ENCODE results near the gene RNF212B.
A peak's percentile ranks its signal among the peaks of the same experiment; 100 is the strongest.
"Not testable (repeated sequence)": the region's sequence is repeated elsewhere in the genome, so short reads cannot be mapped to it uniquely, and the experiment has no call there.

The RNF212B gene, protein sequence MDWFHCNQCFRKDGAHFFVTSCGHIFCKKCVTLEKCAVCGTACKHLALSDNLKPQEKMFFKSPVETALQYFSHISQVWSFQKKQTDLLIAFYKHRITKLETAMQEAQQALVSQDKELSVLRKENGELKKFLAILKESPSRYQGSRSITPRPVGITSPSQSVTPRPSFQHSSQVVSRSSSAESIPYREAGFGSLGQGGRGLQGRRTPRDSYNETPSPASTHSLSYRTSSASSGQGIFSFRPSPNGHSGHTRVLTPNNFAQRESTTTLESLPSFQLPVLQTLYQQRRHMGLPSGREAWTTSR

DNA sequence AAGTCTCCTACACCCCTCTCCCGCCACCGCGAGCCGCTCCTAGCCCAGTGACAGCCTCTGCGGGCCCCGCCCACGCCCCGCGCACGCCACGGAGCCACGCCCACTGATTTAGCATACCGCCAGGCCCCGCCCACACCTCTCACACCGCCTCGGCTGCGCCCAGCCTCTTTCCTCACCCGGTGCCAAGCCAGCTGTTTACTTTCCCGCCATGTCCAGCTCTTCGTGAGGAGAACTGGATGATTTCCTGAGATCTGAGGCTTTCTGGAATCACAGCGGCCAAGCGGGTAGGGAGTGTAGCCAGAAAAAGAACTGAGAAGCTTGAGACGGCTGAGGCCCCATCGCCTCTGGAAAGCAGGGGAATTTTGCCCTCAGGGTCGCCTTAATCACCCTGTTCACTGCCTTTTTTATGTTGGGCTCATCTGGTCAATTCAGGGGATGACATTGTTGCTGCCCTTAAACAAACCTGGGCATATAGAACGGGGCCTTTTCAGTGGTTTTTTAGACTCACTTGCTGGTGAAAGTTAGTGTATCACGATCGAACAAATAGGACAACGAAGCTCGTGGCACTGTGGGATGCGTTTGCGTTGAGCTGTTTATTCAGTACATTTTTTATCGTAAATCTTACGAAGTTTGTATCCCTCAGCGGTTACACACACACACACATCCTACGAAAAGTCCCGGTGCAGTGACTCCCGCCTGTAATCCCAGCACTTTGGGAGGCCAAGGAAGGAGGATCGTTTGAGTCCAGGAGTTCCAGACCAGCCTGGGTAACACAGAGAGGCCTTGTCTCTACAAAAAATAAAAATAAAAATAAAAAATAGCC lies at the start of gene RNF212B:
Gene RNF212B, plus strand, starts transcription at position 165 of the 823 bp plus-strand sequence. CDS start 2,410 bp downstream, outside the sequence.
- DNase-seq = peak; percentile 25 to 63 (median 49)

DNA sequence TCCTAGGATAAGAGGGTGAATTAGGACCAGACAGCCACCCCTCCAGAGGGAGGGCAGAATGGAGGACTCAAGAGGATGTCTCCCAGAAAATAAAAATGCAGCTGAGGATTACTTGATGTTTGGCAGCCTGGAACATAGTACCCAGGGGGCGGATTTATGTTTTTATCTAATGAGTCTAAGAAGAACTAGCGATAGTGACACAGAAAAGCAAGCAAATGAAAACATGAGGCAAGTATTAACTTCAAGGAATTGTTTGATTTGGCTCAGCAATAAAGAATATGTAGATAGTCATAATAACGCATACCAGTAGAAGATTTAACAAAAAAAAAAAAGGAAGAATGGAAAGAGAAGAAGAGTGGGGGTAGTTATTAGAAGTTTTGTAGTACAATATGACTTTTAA lies 44.3 kb upstream of the RNF212B start:
- no peak for DNase-seq

DNA sequence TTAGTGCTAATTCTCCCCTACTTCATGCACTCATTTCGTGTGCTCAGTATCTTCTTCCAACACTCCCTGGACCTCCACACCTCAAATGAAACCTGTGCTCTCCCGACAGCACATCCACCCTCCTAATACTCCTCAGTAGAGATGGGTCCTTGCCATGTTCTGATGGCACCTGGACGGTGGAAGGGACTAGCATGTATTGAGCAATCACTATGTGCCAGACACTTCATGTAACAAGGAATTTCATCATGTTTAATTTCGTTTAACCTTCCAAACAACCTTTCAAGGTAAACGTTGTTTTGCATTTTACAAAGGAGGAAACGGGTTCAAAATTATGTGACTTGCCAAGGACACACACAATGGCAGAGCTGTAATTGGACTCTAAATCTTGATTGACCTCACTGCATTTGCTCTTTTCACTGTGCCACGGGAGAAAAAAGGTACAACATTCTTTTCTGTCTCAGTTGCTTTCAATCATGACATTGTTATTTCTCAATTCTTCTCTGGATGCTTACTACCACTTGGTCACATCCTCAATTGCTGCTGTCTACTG lies 42.1 kb upstream of the RNF212B start:
- DNase-seq = no peak

DNA sequence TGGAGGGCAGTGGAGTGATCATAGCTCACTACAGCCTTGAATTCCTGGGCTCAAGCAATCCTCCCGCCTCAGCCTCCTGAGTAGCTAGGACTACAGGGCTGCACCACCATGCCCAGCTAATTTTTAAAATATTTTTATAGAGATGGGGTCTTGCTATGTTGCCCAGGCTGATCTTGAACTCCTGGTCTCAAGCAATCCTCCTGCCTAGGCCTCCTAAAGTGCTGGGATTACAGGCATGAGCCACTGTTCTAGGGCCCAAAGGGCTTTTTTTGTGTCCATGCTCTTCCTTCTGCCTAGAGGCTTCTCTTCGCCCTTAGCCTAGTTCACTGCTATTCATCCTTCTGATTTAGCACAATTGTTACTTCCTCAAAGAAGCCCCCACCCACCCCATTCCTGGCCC lies 41.2 kb upstream of the RNF212B start:
- DNase-seq = not testable (repeated sequence)

DNA sequence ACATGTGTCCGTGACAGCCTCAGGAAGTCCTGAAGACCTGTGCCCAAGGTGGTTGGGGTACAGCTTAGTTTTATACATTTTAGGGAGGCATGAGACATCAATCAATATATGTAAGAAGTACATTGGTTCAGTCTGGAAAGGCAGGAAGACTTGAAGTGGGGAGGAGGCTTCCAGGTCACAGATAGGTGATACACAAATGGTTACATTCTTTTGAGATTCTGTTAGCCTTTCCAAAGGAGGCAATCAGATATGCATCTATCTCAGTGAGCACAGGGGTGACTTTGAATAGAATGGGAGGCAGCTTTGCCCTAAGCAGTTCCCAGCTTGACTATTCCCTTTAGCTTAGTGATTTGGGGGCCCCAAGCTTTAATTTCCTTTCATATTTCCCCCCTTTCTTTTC lies 38.6 kb upstream of the RNF212B start:
- not testable (repeated sequence) for DNase-seq

DNA sequence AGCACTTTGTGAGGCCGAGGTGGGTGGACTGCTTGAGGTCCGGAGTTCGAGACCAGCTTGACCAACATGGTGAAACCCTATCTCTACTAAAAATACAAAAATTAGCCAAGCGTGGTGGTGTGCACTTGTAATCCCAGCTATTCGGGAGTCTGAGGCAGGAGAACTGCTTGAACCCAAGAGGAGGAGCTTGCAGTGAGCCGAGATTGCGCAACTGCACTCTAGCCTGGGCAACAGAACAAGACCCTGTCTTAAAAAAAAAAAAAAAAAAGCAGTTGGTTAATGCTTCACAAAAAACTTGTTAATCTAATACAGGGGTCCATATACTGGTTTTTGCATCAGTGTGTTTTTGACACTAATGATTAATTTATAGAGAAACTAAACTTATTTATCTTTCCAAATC lies 35.7 kb upstream of the RNF212B start:
- DNase-seq = no peak

DNA sequence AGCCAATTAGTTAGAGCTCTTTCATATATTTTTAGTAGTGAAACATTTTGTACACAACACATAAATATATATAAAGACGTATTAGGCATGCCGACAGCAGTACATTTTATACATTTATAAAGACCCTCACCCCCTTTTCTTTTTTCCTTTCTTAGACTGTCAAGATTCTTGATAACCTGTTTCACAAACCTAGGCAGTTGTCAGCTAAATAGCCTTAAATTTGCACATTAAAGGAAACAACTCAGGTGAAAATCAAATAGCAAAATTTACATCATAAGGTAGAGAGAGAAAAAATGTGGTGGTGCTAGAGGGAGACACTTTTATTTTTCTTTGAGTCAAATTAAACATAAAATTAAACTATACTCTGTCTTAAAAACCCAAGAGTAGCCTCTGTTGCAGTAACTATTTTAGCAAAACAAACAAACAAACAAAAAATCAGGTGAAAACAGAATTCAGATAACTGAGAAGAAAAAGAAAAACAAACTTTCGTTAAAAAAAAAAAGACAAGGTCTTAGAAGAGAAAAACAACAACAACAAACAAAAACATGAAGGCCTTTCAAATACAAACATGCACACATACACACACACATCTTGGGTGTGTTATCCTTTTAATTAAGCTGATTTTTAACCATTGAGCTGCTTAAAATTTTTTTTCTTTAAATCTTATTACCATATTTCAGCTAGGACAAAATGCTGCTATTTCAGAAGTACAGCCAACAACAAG lies 31.2 kb upstream of the RNF212B start:
- DNase-seq = no peak

DNA sequence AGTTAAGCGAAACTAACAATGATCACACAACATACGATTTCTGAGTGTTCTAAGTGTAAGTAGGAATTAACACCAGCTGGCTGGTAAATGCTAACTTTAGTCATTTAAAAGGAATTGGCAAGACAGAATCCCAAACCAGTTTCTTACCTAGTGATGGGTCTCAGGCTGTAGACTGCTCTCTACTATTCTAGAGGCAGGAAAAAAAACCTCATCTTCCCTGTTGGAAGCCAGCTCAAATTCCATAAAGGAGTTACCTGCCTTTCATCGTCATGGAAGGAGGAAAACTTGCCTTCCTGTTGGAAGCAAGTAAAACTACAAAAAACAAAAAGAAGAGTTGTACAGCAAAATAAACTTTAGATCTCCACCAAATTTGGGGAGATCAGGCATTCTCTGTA lies 30.6 kb upstream of the RNF212B start:
- no peak for DNase-seq

DNA sequence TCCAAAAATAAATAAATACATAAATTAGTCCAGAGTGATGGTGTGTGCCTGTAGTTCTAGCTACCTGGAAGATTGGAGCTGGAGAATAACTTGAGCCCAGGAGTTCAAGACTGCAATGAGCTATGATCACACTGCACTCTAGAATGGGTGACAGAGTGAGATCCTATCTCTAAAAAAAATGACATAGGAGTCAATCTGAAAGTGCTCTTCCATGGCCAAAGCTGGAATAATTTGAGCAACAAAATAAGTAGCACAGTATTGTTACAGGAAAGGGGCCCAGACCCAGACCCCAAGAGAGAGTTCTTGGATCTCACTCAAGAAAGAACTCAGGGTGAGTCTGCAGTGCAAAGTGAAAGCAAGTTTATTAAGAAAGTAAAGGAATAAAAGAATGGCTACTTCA lies 29.4 kb upstream of the RNF212B start:
- DNase-seq = no peak

DNA sequence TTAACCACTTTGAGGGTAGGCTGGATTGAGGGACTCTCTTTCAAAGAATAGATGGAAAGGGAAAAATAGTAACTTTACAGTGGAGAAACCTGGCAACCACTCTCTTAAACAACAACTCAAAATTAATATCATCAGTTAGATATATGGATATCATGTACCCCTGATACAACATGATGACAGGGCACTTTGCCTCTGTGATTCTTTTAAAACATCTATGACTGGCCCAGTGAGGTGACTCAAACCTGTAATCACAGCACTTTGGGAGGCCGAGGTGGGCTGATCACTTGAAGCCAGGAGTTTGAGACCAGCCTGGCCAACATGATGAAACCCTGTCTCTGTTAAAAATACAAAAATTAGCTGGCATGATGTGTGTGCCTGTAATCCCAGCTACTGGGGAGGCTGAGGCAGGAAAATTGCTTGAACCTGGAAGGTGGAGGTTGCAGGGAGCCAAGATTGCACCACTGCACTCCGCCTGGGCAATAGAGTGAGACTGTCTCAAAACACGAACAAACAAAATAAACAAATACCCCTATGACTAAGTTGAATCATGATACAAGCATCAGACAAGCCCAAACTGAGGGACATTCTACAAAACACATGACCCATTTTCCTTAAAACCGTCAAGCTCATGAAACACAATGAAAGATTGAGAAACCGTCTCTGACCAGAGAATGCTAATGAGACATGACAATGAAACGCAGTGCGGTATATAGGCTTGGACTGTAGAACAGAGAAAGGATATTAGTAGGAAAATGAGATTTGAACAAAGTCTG lies 27.9 kb upstream of the RNF212B start:
- DNase-seq = no peak

- no peak for DNase-seq
Observed at GRCh38 chr14:23215421-23215820, 22.3 kb upstream of the RNF212B start.

DNA sequence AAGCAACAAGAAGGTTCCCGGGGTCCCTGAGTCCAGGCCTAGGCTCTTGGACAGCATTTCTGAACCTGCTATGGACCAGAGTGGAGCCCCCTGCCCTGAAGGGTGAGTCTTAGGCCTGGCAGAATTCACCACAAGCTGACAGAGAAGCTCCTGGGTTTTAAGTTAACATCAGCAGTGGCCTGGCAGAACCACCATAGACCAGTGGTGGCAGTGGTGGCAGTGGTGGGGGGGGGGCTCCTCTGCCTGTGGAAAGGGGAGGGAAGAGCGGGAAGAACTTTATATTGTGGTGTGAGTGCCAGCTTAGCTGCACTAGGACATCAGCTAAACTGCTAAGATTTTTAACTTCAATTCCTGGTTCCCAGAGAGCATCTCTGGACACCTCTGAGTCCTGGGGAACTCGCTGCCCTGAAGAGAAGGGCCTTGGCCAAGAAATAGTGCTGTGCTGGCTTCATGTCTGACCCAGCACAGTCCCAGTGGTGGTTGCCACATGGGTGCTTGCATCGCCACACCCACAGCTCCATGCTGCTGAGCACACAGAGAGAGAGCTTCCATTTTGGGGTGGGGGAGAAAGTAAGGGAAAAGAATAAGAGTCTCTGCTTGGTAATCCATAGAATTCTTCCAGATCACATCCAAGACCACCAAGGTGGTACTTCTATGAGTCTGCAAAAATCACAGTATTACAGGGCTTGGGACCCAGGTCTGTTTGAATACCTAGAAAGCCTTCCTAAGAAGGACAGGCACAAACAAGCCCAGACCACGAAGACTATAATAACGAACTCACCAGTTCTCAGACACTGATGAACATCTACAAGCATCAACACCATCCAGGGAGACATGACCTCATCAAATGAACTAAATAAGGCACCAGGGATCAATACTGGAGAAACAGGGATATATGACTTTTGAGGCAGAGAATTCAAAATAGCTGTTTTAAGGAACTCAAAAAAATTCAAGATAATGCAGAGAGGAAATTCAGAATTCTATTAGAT lies 20.4 kb upstream of the RNF212B start:
- DNase-seq = no peak

DNA sequence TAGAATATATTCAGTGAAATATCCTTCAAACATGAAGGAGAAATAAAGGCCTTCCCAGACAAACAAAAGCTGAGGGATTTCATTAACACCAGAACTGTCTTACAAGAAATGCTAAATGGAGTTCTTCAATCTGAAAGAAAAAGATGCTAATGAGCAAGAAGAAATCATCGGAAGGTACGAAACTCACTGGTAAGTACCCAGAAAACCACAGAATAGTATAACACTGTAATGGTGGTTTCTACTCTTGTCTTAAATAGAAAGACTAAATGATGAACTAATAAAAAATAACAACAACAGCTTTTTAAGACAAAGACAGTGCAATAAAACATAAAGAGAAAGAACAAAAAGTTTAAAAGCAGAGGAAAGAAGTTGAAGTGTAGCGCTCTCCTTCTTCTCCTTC lies 18.7 kb upstream of the RNF212B start:
- DNase-seq = no peak

- not testable (repeated sequence) for DNase-seq
Observed at GRCh38 chr14:23224958-23225357, 12.8 kb upstream of the RNF212B start.

GRCh38 chr14:23227566-23227965 lies 10.2 kb upstream of the RNF212B start:
- DNase-seq = no peak

DNA sequence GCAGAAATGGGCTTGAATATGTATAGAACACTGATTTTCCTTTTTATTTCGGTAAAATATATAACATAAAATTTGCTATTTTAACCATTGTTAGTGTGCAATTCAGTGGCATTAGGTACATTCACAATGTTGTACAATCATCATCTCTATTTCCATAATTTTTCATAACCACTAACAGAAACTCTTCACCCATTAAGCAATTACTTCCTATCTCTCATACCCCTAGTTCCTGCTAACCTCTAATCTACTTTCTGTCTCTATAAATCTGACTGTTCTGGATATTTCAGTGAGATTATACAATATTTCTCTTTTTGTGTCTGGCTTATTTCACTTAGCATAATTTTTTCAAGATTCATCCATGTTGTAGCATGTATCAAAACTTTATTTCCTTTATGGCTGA lies 8.9 kb upstream of the RNF212B start:
- no peak for DNase-seq

GRCh38 chr14:23232241-23232808 lies 5.4 kb upstream of the RNF212B start:
- DNase-seq = not testable (repeated sequence)

DNA sequence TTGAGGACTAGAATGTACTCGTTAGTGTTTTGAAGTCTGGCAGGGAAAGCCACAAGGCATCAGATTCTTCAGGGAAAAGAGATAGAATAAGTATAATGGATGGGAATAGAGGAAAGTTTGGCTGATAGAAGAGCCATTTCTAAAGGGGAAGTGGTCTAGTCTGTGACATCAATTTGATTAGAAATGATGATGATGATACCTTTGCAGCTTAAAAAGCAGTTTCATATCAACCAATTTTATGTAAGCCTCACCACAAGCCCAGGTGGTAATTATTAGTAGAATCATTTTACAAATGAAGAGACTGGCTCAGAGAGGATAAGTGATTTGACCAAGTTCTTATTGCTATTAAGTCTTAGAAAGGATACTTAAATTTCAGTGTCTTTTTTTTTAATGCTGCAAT lies 2.9 kb downstream of the RNF212B start:
- no peak for DNase-seq

DNA sequence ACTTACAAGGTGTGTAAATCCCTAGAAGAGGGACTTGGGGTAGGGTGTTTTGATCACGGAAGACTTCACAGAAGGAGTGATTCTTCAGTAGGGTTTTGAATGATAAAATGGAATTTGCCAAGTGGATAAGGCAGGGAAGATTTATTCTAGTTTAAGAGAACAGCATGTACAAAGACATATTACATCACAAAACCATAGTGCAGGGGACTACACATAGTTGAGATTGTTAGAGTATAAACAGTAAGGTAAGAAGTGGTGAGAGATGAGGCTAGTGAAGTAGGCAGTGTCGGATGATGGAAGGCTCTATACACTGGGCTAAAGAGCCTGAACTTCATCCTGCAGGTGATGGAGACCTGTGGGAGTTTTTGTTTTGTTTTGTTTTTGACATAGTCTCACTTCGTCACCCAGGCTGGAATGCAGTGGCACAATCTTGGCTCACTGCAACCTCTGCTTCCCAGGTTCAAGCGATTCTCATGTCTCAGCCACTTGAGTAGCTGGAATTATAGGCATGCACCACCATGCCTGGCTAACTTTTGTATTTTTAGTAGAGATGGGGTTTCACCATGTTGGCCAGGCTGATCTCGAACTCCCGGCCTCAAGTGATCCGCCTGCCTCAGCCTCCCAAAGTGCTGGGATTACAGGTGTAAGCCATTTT lies 3.5 kb downstream of the RNF212B start:
- DNase-seq = not testable (repeated sequence)

DNA sequence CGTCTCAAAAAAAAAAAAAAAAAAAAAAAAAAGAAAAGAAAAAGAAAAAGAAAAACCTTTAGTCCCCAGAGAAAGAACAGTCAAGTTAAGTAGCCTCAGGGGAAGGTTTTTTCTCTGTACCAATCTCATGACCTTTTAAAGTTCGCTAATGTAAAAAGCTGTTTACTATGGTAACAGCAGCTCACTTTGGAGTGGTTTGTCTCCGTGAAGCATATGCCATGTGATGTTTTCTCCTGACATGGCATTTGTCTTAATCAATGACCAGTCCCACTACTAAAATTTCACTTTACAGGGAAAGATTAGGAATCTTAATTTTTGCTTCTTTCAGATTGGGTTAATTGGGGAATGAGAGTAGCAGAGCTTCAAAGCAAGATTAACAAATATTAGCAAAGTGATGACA lies 4.3 kb downstream of the RNF212B start:
- DNase-seq = no peak

Measured in activated CD4-positive, CD25-positive, alpha-beta regulatory T cell (primary cell).